HG02610 (cell line): ENCODE measurements around the gene ULK4.
"Not testable (repeated sequence)": the region's sequence is repeated elsewhere in the genome, so short reads cannot be mapped to it uniquely, and the experiment has no call there.

Experiments used
- ATAC-seq: cut with Tn5 transposase; IDR thresholded peaks from one replicate; pipeline ENCODE4 v1.9.1; 2021; ENCODE audit warnings: mild to moderate bottlenecking, moderate library complexity; ENCODE audit not compliant: unreplicated experiment

ULK4 gene

GRCh38 chr3:41961751-41962679 is at the start of gene ULK4:
Gene ULK4 (minus strand): TSS chr3:41962103. CDS start chr3:41954759, 7,344 bp downstream.
- ATAC-seq = peak; percentile 92

- ATAC-seq = no peak
These were observed 48.6 kb upstream of the ULK4 start for GRCh38 chr3:42010530-42010929.

DNA sequence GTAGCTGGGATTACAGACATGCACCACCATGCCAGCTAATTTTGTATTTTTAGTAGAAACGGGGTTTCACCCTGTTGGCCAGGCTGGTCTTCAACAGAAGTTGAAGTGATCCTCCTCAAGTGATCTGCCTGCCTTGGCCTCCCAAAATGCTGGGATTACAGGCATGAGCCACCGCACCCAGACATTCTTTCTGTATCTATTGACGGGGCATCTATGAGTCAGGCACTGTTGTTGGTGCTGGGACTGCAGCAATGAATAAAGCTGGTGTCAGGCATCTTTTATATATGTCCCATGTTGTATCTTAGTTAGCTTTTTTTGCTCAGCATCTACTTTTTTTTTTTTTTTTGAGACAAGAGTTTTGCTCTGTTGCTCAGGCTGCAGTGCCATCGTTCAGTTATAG is 47.6 kb upstream of the ULK4 start:
- ATAC-seq = no peak

DNA sequence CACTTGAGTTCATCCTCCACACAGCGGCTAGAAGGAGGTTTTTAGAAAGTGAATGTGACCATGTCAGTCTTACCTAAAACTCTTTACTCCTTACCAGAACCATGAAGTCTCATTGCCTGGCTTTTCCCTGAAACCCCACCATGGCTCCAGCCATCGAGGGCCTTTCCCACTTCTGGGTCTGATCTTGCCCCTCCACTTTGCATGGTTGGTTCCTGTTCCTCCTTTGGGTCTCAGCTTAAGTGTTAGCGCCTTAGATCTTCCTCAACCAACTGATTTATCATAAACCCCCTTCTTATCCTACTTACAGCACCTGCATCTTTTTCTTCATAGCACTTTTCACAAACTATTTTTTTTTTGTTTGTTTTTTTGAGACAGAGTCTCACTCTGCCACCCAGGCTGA is 45.9 kb upstream of the ULK4 start:
- no peak for ATAC-seq

GRCh38 chr3:42005401-42005800 is 43.5 kb upstream of the ULK4 start:
- ATAC-seq = no peak

DNA sequence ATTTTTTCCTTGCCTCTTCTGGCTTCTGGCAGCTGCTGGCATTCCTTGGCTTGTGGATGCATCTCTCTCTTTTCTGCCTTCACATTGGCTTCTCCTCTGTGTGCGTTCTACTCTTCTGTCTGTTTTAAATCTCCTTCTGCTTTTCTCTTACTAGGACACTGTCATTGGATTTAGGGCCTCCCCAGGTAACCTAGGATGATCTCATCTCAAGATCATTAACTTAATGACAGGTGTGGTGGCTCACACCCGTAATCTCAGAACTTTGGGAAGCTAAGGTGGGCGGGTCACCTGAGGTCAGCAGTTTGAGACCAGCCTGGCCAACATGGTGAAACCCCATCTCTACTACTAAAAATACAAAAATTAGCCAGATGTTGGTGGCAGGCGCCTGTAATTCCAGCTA is 40.9 kb upstream of the ULK4 start:
- no peak for ATAC-seq

DNA sequence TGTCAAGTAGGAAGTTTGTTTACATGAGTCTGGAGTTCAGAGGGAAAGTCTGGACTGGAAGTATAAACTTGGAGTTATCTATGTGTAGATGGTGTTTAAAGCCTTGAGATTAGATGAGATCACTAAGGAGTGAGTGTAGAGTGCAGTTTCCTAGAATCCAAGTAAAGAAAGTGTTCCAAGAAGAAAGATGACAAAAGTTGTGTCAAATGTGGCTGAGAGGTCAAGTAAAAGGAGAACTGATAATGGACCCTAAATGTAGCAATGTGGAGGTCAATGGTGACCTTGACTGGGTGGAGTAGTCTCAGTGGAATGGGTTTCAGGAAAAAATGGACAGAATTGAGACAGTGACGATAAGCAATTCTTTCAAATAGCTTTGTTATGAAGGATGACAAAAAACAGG is 39.9 kb upstream of the ULK4 start:
- no peak for ATAC-seq

GRCh38 chr3:41999909-42000308 is 38.0 kb upstream of the ULK4 start:
- ATAC-seq = no peak

DNA sequence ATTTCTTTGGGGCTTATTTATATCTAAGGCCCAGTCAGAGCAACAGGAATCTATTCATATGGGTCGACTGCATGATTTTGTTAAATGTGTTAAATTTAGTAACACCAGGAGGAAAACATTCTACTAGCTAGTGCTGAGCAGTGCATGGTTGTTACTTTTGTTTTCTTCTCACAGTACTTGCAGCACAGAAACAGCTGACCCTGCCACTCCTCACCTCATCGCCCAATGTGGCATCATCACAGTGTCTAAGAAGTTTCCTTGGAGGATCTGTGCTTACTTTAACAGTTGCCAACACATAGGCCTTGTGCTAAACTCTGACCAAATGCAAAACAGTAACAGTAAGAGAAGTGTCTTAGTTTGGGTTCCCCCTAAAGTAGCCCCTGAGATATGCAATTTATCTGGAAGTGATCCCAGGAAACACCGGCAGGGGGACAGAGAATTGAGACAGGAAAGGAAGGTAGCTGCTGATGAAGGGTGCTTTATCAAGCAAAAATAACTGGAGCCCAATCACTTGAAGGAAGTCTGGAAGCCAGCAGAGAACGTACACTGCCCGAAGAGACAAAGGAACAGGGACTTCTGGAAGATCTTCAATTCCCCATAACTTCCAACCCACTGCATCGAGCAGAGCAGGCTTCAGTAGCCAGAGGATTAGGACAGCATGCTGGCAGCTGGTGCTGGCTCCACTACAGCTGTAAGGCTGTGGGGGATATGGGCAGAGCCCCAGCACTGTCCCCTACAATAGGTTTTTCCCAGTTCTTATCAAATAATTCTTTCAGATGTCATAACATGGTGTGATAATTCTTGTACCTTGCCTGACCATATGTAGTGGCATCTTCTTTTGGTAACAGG is 36.0 kb upstream of the ULK4 start:
- ATAC-seq = no peak

- ATAC-seq = no peak
These were observed 29.5 kb upstream of the ULK4 start for GRCh38 chr3:41991437-41991836.

DNA sequence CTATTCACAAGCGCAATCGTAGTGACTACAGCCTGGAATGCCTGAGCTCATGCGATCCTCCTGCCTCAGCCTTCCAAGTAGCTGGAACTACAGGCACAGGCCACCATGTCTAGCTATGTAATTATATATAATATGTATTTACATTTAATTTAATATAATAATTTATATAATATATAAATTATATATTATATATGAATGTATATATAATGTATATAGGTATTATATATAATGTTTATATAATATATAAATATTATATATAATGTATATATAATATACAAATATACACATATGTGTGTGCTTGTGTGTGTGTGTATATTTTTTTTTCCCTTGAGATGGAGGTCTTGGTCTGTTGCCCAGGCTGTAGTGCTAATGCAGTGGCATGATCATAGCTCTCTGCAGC is 27.6 kb upstream of the ULK4 start:
- no peak for ATAC-seq

DNA sequence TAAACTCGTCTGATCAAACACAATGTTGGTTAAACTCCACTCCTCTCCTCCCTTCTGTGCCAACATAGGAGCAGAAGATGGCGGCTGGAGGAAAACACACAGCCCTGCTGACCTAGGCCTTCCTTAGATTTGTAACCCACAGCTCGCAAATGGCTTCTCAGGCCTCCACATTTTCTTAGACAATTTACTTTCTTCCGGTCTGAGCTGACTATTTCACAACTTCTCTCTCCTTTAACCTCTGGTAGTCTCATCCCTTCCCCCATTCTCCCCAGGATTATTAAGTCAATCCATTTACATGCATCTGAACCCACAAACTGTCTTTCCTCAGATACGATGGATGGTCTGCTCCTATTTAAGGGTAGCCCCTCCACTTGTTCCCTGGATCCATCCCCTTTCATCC is 25.7 kb upstream of the ULK4 start:
- ATAC-seq = no peak

DNA sequence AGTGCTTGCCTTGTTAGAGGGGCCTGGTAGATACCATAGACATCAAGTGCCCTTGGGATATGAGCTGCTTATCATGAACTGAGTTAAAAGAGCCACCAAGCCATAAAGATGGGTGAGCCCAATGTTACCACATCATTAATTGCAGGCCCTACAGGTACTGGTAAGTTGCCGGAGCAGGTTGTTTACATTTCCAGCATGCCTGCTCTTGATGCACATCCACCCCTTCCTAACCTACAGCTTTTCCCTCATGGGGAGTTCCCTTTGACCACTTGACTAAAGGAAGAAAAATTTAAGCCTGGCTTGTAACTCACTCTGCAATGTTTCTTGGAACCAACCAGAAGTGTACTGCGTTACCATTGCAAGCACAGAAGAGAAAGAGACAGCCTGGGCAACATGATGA is 24.7 kb upstream of the ULK4 start:
- ATAC-seq = no peak

DNA sequence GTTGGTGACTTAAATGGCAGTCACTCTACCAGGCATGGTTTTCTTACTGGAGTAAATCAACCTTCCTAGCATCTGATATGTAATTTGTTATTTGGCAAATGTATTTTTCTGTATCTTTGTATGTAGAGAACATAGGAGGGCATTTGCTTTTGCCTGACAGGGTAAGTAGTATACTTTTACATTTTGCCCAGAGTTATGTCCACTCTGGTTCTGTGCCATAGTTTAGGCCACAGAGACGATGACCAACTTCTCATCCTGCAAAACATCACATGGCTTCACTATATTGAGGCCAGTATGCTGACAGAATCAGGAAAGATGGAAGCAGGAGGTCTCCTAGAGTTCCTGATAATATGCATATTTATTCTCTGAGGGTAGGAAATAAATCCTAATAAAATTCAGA is 23.1 kb upstream of the ULK4 start:
- ATAC-seq = no peak

- not testable (repeated sequence) for ATAC-seq
These were observed 21.2 kb upstream of the ULK4 start for GRCh38 chr3:41983091-41983490.

GRCh38 chr3:41977401-41977800 is 15.5 kb upstream of the ULK4 start:
- ATAC-seq = not testable (repeated sequence)

DNA sequence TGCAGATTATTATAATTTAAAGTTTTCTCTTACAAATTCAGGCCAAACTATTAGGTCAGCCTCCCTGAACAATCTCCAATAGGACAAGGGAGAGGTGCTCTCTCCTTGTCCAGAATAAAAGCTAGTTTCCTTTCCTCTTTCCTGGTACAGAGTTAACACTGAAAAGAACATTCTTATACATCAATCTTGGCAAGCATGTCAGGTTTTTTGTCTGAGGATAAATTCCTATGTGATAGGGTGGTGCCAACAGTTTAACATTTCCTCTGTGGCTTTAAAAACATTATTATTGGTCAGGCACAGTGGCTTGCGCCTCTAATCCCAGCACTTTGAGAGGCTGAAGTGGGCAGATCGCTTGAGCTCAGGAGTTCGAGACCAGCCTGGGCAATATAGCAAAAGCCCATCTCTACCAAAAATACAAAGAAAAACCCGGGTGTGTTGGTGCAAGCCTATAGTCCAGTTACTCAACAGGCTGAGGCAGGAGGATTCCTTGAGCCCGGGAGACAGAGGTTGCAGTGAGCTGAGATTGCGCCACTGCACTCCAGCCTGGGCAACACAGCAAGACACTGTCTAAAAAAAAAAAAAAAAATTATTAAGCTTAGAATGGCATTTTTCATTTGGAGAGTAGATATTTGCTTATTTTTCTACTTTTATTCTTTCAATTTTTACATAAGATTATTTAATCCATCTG is 13.7 kb upstream of the ULK4 start:
- no peak for ATAC-seq

DNA sequence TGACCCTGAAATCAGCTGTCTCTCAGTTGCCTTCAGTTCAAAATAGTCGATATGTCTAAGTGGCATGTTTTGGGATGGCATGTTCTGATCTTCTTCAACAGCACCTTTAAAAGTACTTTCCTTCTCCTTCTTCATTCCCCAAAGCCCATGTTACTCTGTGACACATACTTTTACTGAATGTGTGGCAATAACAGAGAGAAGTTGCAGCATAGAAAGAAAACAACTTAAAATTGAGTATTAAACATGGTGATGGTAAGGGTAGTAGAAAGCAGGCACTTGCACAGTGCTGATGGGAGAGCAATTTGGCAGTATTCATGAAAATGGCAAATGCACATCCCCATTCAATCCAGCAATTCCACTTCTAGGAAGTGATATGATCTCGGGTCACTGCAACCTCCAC is 12.3 kb upstream of the ULK4 start:
- no peak for ATAC-seq

DNA sequence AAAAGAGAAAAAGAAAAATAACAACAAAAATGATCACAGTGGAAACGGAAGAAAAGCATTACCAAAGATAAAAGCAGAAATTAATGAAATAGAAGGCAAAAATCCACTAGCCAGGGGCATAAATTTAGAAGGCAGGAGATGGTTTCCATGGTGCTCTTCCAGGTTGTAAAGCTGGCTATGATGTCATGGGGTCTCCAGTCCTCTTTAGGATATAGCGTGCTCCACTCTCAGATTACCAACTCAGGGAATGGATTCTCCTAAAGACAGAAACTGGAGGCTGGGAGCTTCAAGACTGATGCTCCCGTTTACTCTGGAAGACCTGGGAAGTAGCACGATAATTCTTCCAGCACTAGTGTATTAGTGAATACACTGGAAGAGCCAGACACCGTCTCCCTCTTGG is 10.9 kb upstream of the ULK4 start:
- no peak for ATAC-seq

GRCh38 chr3:41966206-41966605 is 4.3 kb upstream of the ULK4 start:
- no peak for ATAC-seq

DNA sequence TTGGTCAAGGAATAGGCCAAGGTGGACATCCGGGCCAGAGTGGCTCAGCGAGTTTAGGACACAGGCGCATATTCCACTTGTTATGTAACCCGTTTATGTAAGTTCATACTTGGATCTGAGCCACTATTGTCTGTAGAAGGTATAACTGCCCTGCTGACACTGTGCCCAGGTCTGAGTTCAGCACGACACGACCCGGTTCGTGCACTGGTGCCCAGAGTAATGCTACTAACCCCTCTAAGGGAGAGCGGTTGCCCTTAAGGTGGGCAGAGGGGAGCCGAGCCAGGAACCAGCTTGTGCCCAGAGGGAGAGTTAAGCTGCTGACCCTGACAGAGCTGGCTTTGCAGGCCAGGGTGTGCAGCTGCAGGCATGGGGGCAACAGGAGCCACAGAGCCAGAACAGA is 1.9 kb upstream of the ULK4 start:
- no peak for ATAC-seq
